T-helper 17 cell (primary cell): ENCODE measurements around the gene ZXDC. TPM values are rescaled to one million over a fixed set of nuclear protein-coding genes. Genes with fewer than 3 reads are reported as not detected.

Experiments used
- ATAC-seq: fragments of 150-1000 bp; cut with Tn5 transposase; 2 replicates; pipeline ENCODE4 v1.10.0; 2021; ENCODE audit warnings: mild to moderate bottlenecking, moderate library complexity
- DNase-seq, 3 donors: peaks; one replicate each; pipeline versions ENCODE4 v3.0.0 to v3.0.0-alpha.2; 2020 to 2021
- H3K9me3 ChIP-seq: one replicate; pipeline ENCODE4 v1.7.0; 2013; ENCODE audit warnings: low read length, mild to moderate bottlenecking; ENCODE audit not compliant: control insufficient read depth, poor library complexity, severe bottlenecking
- H3K27ac Mint-ChIP-seq: one replicate; pipeline ENCODE4 v1.8.0; 2022; ENCODE audit warnings: mild to moderate bottlenecking, moderate library complexity, mixed read lengths
- H3K27me3 Mint-ChIP-seq: one replicate; pipeline ENCODE4 v1.8.0; 2022; ENCODE audit warnings: mixed read lengths
- H3K36me3 Mint-ChIP-seq: one replicate; pipeline ENCODE4 v1.8.0; 2022; ENCODE audit warnings: low read depth, mixed read lengths
- H3K4me1 Mint-ChIP-seq: one replicate; pipeline ENCODE4 v1.8.0; 2022; ENCODE audit warnings: mild to moderate bottlenecking, mixed read lengths
- H3K4me3 Mint-ChIP-seq: one replicate; pipeline ENCODE4 v1.8.0; 2022; ENCODE audit warnings: mild to moderate bottlenecking, moderate library complexity, mixed read lengths
- total RNA-seq, 4 donors: library from RNA in 2 of 4; stranded (reverse) in 2 of 4; gene quantifications; one replicate each; pipeline ENCODE4 v1.2.3 and lab custom pipeline; 2022 to 2026

Gene ZXDC
- total RNA-seq, 2 donors from 2014 or later = 57.2 to 59.0 TPM

DNA sequence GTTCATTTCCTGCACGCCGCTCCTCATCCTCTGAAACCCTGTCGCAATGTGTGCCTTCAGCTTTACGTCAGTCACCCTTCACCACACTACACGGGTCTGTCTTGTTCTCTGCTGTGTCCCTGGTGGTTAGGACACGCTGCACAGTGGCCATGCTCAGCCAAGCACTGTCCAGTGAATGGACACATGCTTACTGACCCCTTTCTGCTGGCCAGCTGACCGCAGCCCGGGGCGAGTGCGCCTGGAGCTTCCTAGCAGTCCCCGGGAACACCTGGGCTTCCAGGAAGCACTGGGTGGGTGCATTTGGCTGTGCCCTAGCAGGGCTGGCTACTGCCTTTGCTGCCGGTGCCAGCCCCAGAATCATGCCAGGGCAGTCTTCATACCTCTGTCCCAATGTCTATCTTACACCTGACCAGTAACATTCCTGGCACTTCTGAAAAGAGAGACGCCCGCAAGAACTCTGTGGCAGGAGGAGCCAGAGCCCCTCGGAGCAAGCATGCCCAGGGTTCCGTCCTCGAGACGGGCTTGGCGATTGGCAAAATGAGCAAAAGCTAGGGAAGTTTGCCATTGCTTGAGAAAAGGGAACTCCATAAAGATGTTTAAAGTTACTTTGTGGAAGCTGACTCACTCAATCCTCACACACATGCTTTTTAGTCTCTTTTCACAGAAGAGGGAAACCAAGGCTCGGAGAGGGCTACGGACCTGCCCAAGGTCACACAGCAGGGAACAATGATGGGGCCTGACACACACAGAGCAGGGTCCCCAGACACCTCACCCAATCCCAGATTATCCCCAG is 15.7 kb upstream of the ZXDC start:
- Mint-ChIP-seq H3K4me1 (peaks cover 6% of the 10 kb centered on the region), H3K27ac (no peak overlapping the region), H3K36me3 (no peaks in the 10 kb centered on the region), H3K4me3 (no peak overlapping the region), H3K27me3 (peaks cover 8% of the 10 kb centered on the region)
- H3K9me3 ChIP-seq = no peaks in the 10 kb centered on the region
- ATAC-seq (no peak), DNase-seq (no peak)

DNA sequence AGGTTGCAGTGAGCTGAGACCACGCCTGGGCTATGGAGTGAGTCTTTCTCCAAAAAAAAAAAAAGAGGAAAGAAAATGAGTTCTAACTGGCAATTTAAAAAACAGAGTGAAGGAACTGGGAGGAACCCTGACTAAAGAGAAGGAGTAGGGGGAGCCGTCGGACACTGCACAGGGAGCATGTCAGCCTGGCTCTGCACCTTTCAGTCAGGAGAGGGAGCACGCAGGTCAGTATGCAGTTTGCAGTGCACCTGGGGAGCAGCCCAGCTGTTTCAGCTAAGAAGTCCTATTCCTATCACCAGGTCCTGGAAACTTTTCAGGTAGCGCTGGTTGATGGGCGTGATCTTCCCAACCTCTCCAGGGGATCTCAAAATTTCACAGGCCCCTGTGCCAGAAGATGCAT is 14.9 kb upstream of the ZXDC start:
- no peaks in the 10 kb centered on the region for H3K9me3 ChIP-seq
- Mint-ChIP-seq H3K4me3 (no peak overlapping the region), H3K4me1 (peaks cover 6% of the 10 kb centered on the region), H3K27ac (no peak overlapping the region), H3K36me3 (no peaks in the 10 kb centered on the region), H3K27me3 (peaks cover 8% of the 10 kb centered on the region)
- DNase-seq (no peak), ATAC-seq (no peak)

DNA sequence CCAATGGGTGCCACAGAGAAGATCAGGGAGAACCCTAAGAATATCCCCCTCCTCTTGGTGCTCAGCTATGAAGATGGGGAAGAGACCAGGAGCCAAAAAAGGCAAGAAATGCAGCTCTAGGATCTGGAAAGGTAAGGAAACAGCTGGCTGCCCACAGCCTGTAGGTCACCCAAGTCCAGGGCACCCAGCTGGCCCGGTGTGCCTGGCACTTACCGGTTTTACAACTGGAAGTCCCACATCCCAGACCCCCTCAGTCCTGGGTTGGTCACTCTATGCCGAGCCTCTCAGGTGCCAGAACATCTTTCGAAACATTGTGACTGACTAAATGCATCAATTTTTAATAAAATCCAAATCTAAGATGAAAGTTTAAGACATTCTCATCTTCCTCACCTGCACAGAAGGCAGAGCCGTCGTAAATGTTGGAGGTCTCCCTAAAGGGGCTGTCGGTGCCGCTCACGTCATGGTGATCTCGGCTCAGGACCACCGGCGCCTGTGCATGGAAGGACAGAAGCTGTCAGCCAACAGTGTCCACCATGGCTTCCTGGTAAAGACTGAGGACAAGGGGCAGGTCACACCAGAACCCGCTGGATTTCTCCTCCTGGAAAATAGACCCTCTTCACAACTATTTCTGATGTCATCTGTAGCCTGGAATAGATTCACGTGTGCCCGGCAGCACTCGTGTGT is 13.3 kb upstream of the ZXDC start:
- DNase-seq = no peak
- H3K27ac Mint-ChIP-seq = no peak overlapping the region
- no peak for ATAC-seq
- no peaks in the 10 kb centered on the region for H3K36me3 Mint-ChIP-seq
- no peak overlapping the region for H3K4me3 Mint-ChIP-seq
- peaks cover 10% of the 10 kb centered on the region for H3K4me1 Mint-ChIP-seq
- no peaks in the 10 kb centered on the region for H3K9me3 ChIP-seq
- peaks cover 12% of the 10 kb centered on the region for H3K27me3 Mint-ChIP-seq

DNA sequence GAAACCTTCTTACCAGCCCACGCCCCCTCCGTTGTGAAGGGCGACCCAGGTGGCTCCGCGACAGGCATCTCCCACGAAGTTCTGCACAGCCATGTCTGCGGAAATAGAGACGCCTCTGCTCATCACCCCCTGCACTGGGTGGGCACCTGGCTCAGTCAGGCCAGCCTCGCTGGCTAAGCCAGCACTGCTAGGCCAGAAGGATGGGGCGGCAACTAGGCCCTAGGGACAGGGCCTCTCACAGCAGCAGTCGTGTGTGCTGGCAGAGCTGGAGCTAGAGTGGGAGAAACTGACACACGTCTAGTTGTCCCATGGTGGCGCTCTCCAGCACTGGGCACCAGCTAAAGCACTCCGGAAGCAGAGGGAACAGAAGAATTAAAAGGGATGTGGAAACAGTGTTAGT is 12.5 kb upstream of the ZXDC start:
- no peak overlapping the region for H3K27ac Mint-ChIP-seq
- H3K4me1 Mint-ChIP-seq = peaks cover 7% of the 10 kb centered on the region
- peaks cover 12% of the 10 kb centered on the region for H3K27me3 Mint-ChIP-seq
- H3K9me3 ChIP-seq = no peaks in the 10 kb centered on the region
- no peaks in the 10 kb centered on the region for H3K36me3 Mint-ChIP-seq
- ATAC-seq (no peak), DNase-seq (no peak)
- H3K4me3 Mint-ChIP-seq = no peak overlapping the region

DNA sequence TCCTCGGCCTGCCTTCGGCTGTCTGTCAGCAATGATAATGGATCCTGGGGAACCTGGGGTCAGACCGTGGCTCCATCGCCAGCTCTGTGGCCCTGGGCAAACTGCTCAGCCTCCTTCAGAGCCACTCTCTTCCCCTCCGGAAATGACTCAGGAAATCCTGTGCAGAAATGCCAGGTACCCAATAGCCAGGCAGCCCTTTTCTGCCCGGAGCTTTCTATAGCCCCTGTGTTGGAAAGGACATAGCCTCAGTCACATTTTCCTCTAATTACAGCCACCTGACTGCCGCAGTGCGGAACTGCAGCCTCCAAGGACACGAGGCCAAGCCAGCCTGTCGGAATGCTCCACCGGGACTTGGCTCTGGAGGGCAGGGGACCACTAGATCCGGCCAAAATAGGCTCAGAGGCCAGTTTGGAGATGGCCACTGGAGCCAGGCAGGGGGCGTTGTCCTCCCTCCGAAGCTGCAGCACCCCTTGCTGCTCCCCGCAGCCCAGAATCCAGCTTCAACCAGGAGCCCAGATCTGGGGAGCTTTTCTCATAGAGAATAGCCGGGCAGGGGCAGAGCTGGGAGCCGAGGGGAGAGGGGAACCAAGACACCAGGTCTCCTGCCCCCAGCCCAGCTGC is 11.6 kb upstream of the ZXDC start:
- ATAC-seq = peak; percentile 27
- peaks cover 2% of the 10 kb centered on the region for H3K36me3 Mint-ChIP-seq
- no peak for DNase-seq
- peaks cover 8% of the 10 kb centered on the region for H3K4me1 Mint-ChIP-seq
- no peaks in the 10 kb centered on the region for H3K9me3 ChIP-seq
- H3K27me3 Mint-ChIP-seq = peaks cover 12% of the 10 kb centered on the region
- no peak overlapping the region for H3K4me3 Mint-ChIP-seq
- H3K27ac Mint-ChIP-seq = no peak overlapping the region

DNA sequence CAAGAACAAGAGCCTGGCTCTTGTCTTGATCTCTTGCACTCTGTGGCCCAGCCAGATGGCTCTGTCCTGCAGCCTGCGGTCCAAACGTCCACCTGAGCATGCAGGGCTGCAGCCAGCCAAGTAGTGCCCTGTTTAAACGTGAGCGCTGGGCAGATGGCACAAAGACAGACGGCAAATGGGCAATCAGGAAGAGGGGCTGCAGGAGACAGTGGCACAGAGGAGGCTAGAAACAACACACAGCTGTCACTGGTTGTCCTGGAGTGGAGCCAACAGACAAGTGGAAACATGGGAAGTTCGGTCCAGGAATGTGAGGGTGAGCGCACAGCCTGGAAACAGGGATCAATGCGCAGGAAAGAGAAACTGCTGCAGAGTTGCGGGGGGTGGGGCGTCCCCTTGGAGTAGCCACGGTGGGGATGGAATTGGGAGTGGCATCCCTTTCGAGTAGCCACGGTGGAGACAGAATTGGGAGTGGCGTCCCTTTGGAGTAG is 10.7 kb upstream of the ZXDC start:
- peaks cover 2% of the 10 kb centered on the region for H3K36me3 Mint-ChIP-seq
- no peak for ATAC-seq
- H3K4me1 Mint-ChIP-seq = peaks cover 8% of the 10 kb centered on the region
- no peak for DNase-seq
- peak overlapping the region; percentile 51 for H3K27ac Mint-ChIP-seq
- no peak overlapping the region for H3K4me3 Mint-ChIP-seq
- H3K27me3 Mint-ChIP-seq = peaks cover 12% of the 10 kb centered on the region
- H3K9me3 ChIP-seq = no peaks in the 10 kb centered on the region

DNA sequence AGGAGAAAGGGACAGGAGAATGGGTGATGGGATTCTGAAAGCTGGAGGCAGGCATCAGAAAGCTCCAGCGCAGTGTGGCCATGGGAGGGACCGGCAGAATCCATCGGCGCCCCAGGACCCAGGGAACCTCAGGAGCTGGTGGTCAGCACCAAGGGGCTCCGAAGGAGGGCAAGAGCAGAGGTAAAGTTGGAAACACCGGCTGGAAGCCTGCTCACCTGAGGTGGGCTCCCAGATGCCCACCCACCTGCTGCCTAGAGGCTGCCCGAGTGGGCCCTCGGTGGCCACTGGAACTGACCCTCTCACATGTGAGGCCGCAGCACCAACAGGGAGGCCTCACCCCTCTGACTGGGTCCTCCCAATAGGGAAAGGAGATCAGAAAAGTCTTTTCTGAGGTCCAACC is 10.3 kb upstream of the ZXDC start:
- ATAC-seq (no peak), DNase-seq (no peak)
- Mint-ChIP-seq H3K4me1 (peaks cover 8% of the 10 kb centered on the region), H3K4me3 (no peak overlapping the region), H3K36me3 (peaks cover 2% of the 10 kb centered on the region), H3K27ac (peak overlapping the region; percentile 51), H3K27me3 (peaks cover 12% of the 10 kb centered on the region)
- no peaks in the 10 kb centered on the region for H3K9me3 ChIP-seq

DNA sequence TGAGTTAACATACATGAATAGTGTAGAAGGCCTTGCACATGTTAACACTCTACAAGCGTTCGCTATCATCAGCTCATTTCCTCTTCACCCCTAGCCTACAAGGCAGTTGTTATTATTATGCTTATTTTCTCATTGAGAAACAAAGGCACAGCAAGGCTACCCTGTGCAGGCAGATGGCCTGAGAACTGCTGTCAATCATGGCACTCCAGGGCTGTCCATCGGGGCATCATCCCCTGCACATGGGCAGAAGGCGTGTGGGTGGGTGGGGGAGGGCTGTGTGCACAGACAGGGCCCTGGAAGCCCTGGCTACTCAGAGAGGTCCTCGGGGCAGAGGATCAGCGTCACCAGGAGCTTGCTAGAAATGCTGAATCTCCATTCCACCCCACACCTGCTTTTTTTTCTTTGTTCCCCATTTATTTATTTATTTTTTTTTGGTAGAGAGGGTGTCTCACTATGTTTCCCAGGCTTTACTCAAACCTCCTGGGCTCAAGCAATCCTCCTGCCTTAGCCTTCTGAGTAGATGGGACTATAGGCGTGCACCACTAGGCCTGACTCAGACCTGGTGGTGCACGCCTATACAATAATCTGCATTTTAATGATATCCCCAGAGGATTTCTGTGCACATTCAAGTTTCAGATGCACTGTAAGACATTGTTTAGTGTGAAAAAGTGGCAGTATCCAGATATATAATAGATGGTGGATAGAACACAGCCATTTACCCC is 9.6 kb upstream of the ZXDC start:
- no peak for ATAC-seq

DNA sequence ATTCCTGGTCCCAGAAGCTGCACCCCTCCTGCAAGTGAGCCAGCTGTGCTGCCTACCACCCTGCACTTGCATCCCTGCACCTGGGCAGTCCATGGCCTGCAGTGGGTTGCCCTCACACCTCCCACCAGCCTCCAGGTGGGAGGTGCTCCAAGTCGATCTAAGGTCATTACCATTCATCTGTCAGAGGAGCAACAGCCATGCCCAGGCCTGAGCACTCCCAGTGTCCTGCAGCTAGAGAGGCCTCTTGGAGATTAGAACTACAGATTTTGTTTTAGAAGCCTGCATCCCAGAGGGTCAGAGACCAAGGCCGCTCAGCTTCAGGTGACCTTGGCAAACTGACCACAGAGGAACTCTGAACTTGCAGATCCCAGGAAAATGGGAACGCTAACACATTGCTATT is 9.0 kb upstream of the ZXDC start:
- peaks cover 12% of the 10 kb centered on the region for H3K27me3 Mint-ChIP-seq
- H3K4me1 Mint-ChIP-seq = peaks cover 10% of the 10 kb centered on the region
- ATAC-seq (no peak), DNase-seq (no peak)
- peaks cover 4% of the 10 kb centered on the region for H3K36me3 Mint-ChIP-seq
- H3K4me3 Mint-ChIP-seq = no peak overlapping the region
- no peak overlapping the region for H3K27ac Mint-ChIP-seq
- no peaks in the 10 kb centered on the region for H3K9me3 ChIP-seq

More for the DNA sequence above, 9.6 kb upstream of the ZXDC start:
- DNase-seq = no peak
- no peak overlapping the region for H3K27ac Mint-ChIP-seq
- peaks cover 10% of the 10 kb centered on the region for H3K4me1 Mint-ChIP-seq
- no peak overlapping the region for H3K4me3 Mint-ChIP-seq
- H3K9me3 ChIP-seq = no peaks in the 10 kb centered on the region
- H3K36me3 Mint-ChIP-seq = peaks cover 4% of the 10 kb centered on the region
- peaks cover 12% of the 10 kb centered on the region for H3K27me3 Mint-ChIP-seq

DNA sequence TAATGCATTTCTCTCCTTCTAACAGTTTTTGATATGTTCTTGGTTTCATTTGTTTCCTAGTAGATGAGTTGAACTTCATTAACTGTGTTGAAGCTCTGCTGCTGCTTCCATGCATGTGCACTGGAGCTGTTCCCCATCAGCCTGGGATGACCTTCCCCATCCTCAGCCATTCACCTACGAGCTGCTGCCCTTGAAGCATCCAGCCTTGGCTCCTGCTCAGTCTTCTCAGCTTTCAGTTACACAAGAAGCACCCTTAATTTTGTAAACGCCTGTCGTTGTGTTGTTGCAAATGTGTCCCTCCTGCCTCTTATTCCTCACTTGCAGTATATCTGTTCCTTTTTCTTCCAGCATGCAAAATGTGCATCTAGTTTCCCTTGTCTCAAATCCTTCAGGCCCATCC is 8.5 kb upstream of the ZXDC start:
- no peaks in the 10 kb centered on the region for H3K9me3 ChIP-seq
- DNase-seq = no peak
- Mint-ChIP-seq H3K36me3 (peaks cover 4% of the 10 kb centered on the region), H3K4me3 (no peak overlapping the region), H3K27me3 (peaks cover 9% of the 10 kb centered on the region), H3K27ac (no peak overlapping the region), H3K4me1 (peaks cover 10% of the 10 kb centered on the region)
- no peak for ATAC-seq

DNA sequence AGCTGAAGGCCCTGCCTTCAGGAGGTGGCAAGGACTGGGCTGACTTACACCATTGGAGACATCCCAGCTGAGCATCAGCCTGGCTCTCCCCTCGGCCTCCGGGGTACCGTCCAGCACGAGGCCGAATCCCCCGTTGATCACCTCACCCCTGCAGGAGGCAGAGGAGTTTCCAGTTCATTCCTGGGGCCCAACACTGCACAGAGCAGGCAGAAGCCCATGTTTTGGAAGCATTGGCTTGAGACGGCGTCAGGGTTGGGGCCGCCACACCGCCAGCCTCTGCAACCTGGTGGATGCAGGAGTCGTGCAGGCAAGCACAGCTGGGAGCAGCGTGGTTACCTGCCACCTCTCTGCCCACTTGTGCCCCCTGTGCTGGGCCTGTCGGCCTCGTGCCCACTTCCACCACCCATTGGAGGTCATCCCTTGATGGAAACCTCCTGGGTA is 7.7 kb upstream of the ZXDC start:
- Mint-ChIP-seq H3K27ac (no peak overlapping the region), H3K36me3 (peaks cover 4% of the 10 kb centered on the region), H3K4me3 (no peak overlapping the region), H3K4me1 (peaks cover 10% of the 10 kb centered on the region), H3K27me3 (peaks cover 4% of the 10 kb centered on the region)
- H3K9me3 ChIP-seq = no peaks in the 10 kb centered on the region
- DNase-seq (no peak), ATAC-seq (no peak)

DNA sequence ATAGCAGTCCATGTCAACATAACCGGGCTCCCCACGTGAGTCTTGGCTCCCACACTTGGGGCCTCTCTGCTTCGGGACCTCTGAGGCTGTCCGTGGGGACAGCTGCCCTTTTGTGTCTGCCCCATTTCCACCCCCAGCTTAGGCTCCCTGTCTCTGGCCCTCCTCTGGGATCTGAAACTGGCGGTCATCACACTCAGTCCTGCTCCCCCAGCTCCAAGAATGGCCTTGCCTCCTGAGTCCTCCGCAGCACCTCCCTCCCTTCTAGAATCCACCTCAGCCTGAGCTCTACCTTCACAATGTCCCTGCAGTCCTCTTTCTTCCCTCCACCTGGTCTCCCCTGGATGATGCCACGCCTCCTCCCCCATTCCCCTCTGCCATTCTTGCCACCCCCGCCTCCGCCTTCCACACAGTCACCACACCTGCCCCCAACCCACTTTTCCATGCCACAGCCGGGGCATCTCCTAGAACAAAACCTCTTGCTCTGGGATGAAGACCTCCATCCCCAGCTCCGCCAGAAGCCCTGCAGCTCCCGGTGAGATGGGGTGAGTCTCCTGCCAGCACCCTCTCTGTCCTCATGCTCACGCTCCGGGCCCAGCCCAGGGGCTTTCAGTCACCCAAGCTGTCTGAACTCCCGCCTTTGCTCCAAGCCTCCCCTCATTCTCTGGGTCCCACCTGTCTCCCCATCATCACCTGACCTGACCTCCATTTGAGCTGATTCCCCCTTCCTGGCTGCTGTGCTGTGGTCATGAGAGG is 7.0 kb upstream of the ZXDC start:
- no peaks in the 10 kb centered on the region for H3K9me3 ChIP-seq
- Mint-ChIP-seq H3K4me1 (peaks cover 11% of the 10 kb centered on the region), H3K27ac (no peak overlapping the region), H3K36me3 (peaks cover 4% of the 10 kb centered on the region), H3K27me3 (peaks cover 4% of the 10 kb centered on the region), H3K4me3 (no peak overlapping the region)
- ATAC-seq = no peak
- DNase-seq = no peak
